ENCODE results near the gene GPR132. TPM values are rescaled to one million over a fixed set of nuclear protein-coding genes. Genes with fewer than 3 reads are reported as not detected.

Gene GPR132
- total RNA-seq, 2 donors from 2014 or later: 0.27 to 3.3 TPM

- peaks cover 37% of the 10 kb centered on the region for H3K27me3 Mint-ChIP-seq (ENCODE audit: insufficient read depth)
Observed at GRCh38 chr14:105089746-105090492, 24.7 kb upstream of the GPR132 start.

GRCh38 chr14:105088812-105089745 lies 23.8 kb upstream of the GPR132 start:
- Mint-ChIP-seq H3K27ac (no peak overlapping the region), H3K27me3 (ENCODE audit: insufficient read depth) (peaks cover 36% of the 10 kb centered on the region), H3K9me3 (no peaks in the 10 kb centered on the region), H3K4me1 (peaks cover 18% of the 10 kb centered on the region), H3K4me3 (peak overlapping the region; percentile 14), H3K36me3 (ENCODE audit: low read depth) (no peaks in the 10 kb centered on the region)
- Histone ChIP-seq H3K4me1 (ENCODE audit: control insufficient read depth, insufficient read depth, low read length) (peaks cover 10% of the 10 kb centered on the region), H3K9me3 (ENCODE audit: control insufficient read depth, low read length) (no peaks in the 10 kb centered on the region), H3K4me3 (ENCODE audit: low read length) (no peak overlapping the region), H3K27me3 (ENCODE audit: control insufficient read depth, insufficient read depth, low read length, poor library complexity, severe bottlenecking) (peaks cover 17% of the 10 kb centered on the region), H3K36me3 (ENCODE audit: control insufficient read depth, insufficient read depth, low read length) (no peaks in the 10 kb centered on the region), H3K27ac (ENCODE audit: low read depth, low read length) (no peak overlapping the region), H3K9ac (ENCODE audit: extremely low read depth, low read length, poor library complexity, severe bottlenecking) (no peak overlapping the region)
- TF ChIP-seq CTCF (conservative IDR thresholded peaks at IDR 0.05): no peak
- no peak for DNase-seq
- 86 to 87% methylated on average over 11 to 24 of the region's 24 CpGs for WGBS, 2 experiments (ENCODE audit: insufficient coverage in 1 of 2, insufficient read length in 1 of 2)

More at GRCh38 chr14:105089746-105090492, 24.7 kb upstream of the GPR132 start:
- Histone ChIP-seq H3K4me3 (ENCODE audit: low read length) (no peak overlapping the region), H3K9me3 (ENCODE audit: control insufficient read depth, low read length) (no peaks in the 10 kb centered on the region), H3K9ac (ENCODE audit: extremely low read depth, low read length, poor library complexity, severe bottlenecking) (no peak overlapping the region), H3K4me1 (ENCODE audit: control insufficient read depth, insufficient read depth, low read length) (peaks cover 10% of the 10 kb centered on the region), H3K27ac (ENCODE audit: low read depth, low read length) (no peak overlapping the region), H3K27me3 (ENCODE audit: control insufficient read depth, insufficient read depth, low read length, poor library complexity, severe bottlenecking) (peaks cover 25% of the 10 kb centered on the region), H3K36me3 (ENCODE audit: control insufficient read depth, insufficient read depth, low read length) (no peaks in the 10 kb centered on the region)
- H3K36me3 Mint-ChIP-seq (ENCODE audit: low read depth): no peaks in the 10 kb centered on the region
- H3K4me3 Mint-ChIP-seq: no peak overlapping the region
- H3K9me3 Mint-ChIP-seq: no peaks in the 10 kb centered on the region
- 67 to 86% methylated on average over 3 to 15 of the region's 15 CpGs for WGBS, 2 experiments (ENCODE audit: insufficient coverage in 1 of 2, insufficient read length in 1 of 2)
- peaks cover 18% of the 10 kb centered on the region for H3K4me1 Mint-ChIP-seq
- no peak for TF ChIP-seq CTCF (conservative IDR thresholded peaks at IDR 0.05)
- H3K27ac Mint-ChIP-seq: no peak overlapping the region
- DNase-seq: no peak

- Mint-ChIP-seq H3K9me3 (no peaks in the 10 kb centered on the region), H3K27ac (no peak overlapping the region), H3K4me1 (peaks cover 18% of the 10 kb centered on the region), H3K27me3 (ENCODE audit: insufficient read depth) (peaks cover 36% of the 10 kb centered on the region), H3K4me3 (peak overlapping the region; percentile 54), H3K36me3 (ENCODE audit: low read depth) (no peaks in the 10 kb centered on the region)
- WGBS, 2 experiments (ENCODE audit: insufficient coverage in 1 of 2, insufficient read length in 1 of 2): 8 to 19% methylated on average over 30 to 43 of the region's 44 CpGs
- H3K27me3 ChIP-seq (ENCODE audit: control insufficient read depth, insufficient read depth, low read length, poor library complexity, severe bottlenecking): peaks cover 15% of the 10 kb centered on the region
- peak; percentile 89 for DNase-seq
- TF ChIP-seq CTCF (conservative IDR thresholded peaks at IDR 0.05): no peak
- no peaks in the 10 kb centered on the region for H3K9me3 ChIP-seq (ENCODE audit: control insufficient read depth, low read length)
- no peak overlapping the region for H3K9ac ChIP-seq (ENCODE audit: extremely low read depth, low read length, poor library complexity, severe bottlenecking)
- peaks cover 10% of the 10 kb centered on the region for H3K4me1 ChIP-seq (ENCODE audit: control insufficient read depth, insufficient read depth, low read length)
- no peaks in the 10 kb centered on the region for H3K36me3 ChIP-seq (ENCODE audit: control insufficient read depth, insufficient read depth, low read length)
- no peak overlapping the region for H3K27ac ChIP-seq (ENCODE audit: low read depth, low read length)
- H3K4me3 ChIP-seq (ENCODE audit: low read length): peak overlapping the region; percentile 56
Observed at GRCh38 chr14:105087963-105088811, 23.0 kb upstream of the GPR132 start.
